ENCODE measurements around the gene AP1AR.

GRCh38 chr4:112280386-112281056 is 48.9 kb downstream of the AP1AR start:
- no peak for TF ChIP-seq EZH2 (IDR thresholded peaks at IDR 0.05; ENCODE audit: borderline replicate concordance, low read length)
- TF ChIP-seq CTCF (IDR thresholded peaks at IDR 0.05; ENCODE audit: low read length) = no peak

Measured in OCI-LY1 (cell line).